ENCODE results near the gene LNX2.

LNX2 gene

DNA sequence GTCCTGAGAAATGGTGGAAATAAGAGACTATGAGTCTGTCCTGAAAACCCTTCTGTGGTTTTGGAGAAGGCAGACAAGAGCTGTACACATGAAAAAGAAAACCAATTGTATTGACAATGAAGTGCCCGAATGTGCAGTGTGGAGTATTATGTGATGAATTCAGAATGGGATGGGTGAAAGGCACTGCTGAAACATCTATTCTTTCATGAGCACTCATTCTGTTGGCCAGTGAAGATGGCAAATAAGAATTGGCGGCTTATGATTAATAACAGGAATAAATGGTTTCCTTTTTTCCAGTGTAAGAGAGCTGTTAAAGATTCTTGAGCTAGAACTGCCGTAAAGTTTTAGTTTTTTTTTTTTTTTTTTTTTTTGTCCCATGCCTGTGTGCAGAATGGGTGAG, 7.1 kb upstream of the LNX2 start:
- Histone ChIP-seq H3K4me3 (ENCODE audit: extremely low read depth, insufficient read depth, low read length, poor library complexity, severe bottlenecking) (no peak overlapping the region), H3K4me1 (ENCODE audit: control insufficient read depth, insufficient read depth, low read length, poor library complexity, severe bottlenecking) (no peaks in the 10 kb centered on the region), H3K9me3 (ENCODE audit: control insufficient read depth, low read length) (no peaks in the 10 kb centered on the region), H3K27ac (ENCODE audit: low read depth, low read length, severe bottlenecking) (no peak overlapping the region), H3K36me3 (ENCODE audit: control insufficient read depth, insufficient read depth, low read length) (peaks cover 55% of the 10 kb centered on the region)
- WGBS, 2 experiments (ENCODE audit: insufficient coverage in 2 of 2): 100% methylated on average over 2 of the region's 3 CpGs

GRCh38 chr13:27625839-27626238, 5.5 kb upstream of the LNX2 start:
- H3K4me3 ChIP-seq (ENCODE audit: extremely low read depth, insufficient read depth, low read length, poor library complexity, severe bottlenecking): no peak overlapping the region
- peaks cover 42% of the 10 kb centered on the region for H3K36me3 ChIP-seq (ENCODE audit: control insufficient read depth, insufficient read depth, low read length)
- H3K9me3 ChIP-seq (ENCODE audit: control insufficient read depth, low read length): no peaks in the 10 kb centered on the region
- no peaks in the 10 kb centered on the region for H3K4me1 ChIP-seq (ENCODE audit: control insufficient read depth, insufficient read depth, low read length, poor library complexity, severe bottlenecking)
- 100% methylated on average over 1 of the region's 2 CpGs for WGBS, 2 experiments (ENCODE audit: insufficient coverage in 2 of 2)
- H3K27ac ChIP-seq (ENCODE audit: low read depth, low read length, severe bottlenecking): no peak overlapping the region

- WGBS, 2 experiments (ENCODE audit: insufficient coverage in 2 of 2): 96 to 100% methylated on average over 1 to 2 of the region's 3 CpGs
- Histone ChIP-seq H3K9me3 (ENCODE audit: control insufficient read depth, low read length) (no peaks in the 10 kb centered on the region), H3K4me3 (ENCODE audit: extremely low read depth, insufficient read depth, low read length, poor library complexity, severe bottlenecking) (no peak overlapping the region), H3K36me3 (ENCODE audit: control insufficient read depth, insufficient read depth, low read length) (peaks cover 39% of the 10 kb centered on the region), H3K4me1 (ENCODE audit: control insufficient read depth, insufficient read depth, low read length, poor library complexity, severe bottlenecking) (no peaks in the 10 kb centered on the region), H3K27ac (ENCODE audit: low read depth, low read length, severe bottlenecking) (no peak overlapping the region)
Measured at GRCh38 chr13:27624071-27624470, 3.7 kb upstream of the LNX2 start.

GRCh38 chr13:27622881-27623280, 2.6 kb upstream of the LNX2 start:
- Histone ChIP-seq H3K27ac (ENCODE audit: low read depth, low read length, severe bottlenecking) (no peak overlapping the region), H3K4me3 (ENCODE audit: extremely low read depth, insufficient read depth, low read length, poor library complexity, severe bottlenecking) (peak overlapping the region; percentile 82)

GRCh38 chr13:27622102-27622820, 1.9 kb upstream of the LNX2 start:
- 2 to 6% methylated on average over 10 to 11 of the region's 13 CpGs for WGBS, 2 experiments (ENCODE audit: insufficient coverage in 2 of 2)
- peak overlapping the region; percentile 82 for H3K4me3 ChIP-seq (ENCODE audit: extremely low read depth, insufficient read depth, low read length, poor library complexity, severe bottlenecking)
- no peaks in the 10 kb centered on the region for H3K4me1 ChIP-seq (ENCODE audit: control insufficient read depth, insufficient read depth, low read length, poor library complexity, severe bottlenecking)
- no peak overlapping the region for H3K27ac ChIP-seq (ENCODE audit: low read depth, low read length, severe bottlenecking)
- H3K36me3 ChIP-seq (ENCODE audit: control insufficient read depth, insufficient read depth, low read length): peaks cover 29% of the 10 kb centered on the region
- no peaks in the 10 kb centered on the region for H3K9me3 ChIP-seq (ENCODE audit: control insufficient read depth, low read length)

More at GRCh38 chr13:27622881-27623280, 2.6 kb upstream of the LNX2 start:
- H3K9me3 ChIP-seq (ENCODE audit: control insufficient read depth, low read length): no peaks in the 10 kb centered on the region
- 93 to 94% methylated on average over 7 of the region's 7 CpGs for WGBS, 2 experiments (ENCODE audit: insufficient coverage in 2 of 2)
- no peaks in the 10 kb centered on the region for H3K4me1 ChIP-seq (ENCODE audit: control insufficient read depth, insufficient read depth, low read length, poor library complexity, severe bottlenecking)
- H3K36me3 ChIP-seq (ENCODE audit: control insufficient read depth, insufficient read depth, low read length): peaks cover 30% of the 10 kb centered on the region

- H3K9me3 ChIP-seq (ENCODE audit: control insufficient read depth, low read length): no peaks in the 10 kb centered on the region
- H3K27ac ChIP-seq (ENCODE audit: low read depth, low read length, severe bottlenecking): peak within 1 kb of the TSS; percentile 75
- no peaks in the 10 kb centered on the region for H3K4me1 ChIP-seq (ENCODE audit: control insufficient read depth, insufficient read depth, low read length, poor library complexity, severe bottlenecking)
- 0% methylated on average over 40 to 46 of the region's 71 CpGs for WGBS, 2 experiments (ENCODE audit: insufficient coverage in 2 of 2)
- peaks cover 29% of the 10 kb centered on the region for H3K36me3 ChIP-seq (ENCODE audit: control insufficient read depth, insufficient read depth, low read length)
- H3K4me3 ChIP-seq (ENCODE audit: extremely low read depth, insufficient read depth, low read length, poor library complexity, severe bottlenecking): peak within 1 kb of the TSS; percentile 82
Measured at GRCh38 chr13:27621366-27622101, 1.2 kb upstream of the LNX2 start, which contains the start of gene POLR1D. Gene POLR1D, plus strand, starts transcription at chr13:27621892. Its CDS starts 92 bp downstream, at chr13:27621984.

DNA sequence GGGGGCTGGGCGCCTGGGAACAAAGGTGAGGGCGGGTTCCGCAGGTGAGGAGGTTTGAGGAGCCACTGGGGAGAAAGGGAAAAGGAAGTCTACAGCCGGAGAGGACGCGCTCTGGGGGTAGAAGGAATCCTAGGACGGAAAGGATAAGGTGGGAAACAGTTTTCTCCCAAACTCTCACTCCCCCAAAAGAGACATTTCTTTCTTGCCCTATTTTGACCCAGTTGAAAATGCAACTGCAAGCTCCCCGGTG, 712 bp upstream of the LNX2 start:
- Histone ChIP-seq H3K9me3 (ENCODE audit: control insufficient read depth, low read length) (no peaks in the 10 kb centered on the region), H3K27ac (ENCODE audit: low read depth, low read length, severe bottlenecking) (peak overlapping the region; percentile 75)
- 0% methylated on average over 3 to 4 of the region's 8 CpGs for WGBS, 2 experiments (ENCODE audit: insufficient coverage in 2 of 2)

DNA sequence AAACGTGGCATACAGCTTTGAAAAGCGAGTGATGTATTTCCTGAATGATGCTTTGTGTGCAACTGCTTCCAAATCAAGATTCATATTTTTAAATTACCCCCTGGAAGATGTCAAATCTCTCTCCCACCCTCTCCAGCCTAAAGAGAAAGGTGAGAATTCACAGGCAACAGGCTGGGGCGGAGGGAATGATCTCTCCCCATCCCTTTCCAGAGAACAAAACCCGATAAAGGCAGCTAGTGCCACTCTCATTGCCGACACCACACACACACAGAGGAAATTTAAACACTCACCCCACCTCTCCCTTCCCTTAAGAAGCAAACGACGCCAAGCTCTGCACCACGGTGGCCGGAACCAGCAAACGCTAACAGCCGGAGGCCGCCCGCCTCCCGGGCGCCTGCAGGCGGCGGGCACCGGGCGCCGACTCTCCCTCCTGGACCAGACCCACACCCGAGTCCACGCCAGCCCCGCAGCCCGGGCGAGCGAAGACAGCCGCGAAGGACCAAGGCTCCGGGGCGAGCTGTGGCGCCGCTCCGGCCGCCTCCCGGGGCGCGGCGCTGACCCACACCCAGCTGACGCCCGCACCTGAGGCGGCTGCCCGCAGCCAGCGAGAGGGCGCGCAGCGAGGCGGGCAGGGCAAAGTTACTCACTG, 477 bp downstream of the LNX2 start:
- 1% methylated on average over 16 to 26 of the region's 47 CpGs for WGBS, 2 experiments (ENCODE audit: insufficient coverage in 2 of 2)
- H3K27ac ChIP-seq (ENCODE audit: low read depth, low read length, severe bottlenecking): peak overlapping the region; percentile 52
- peak overlapping the region; percentile 82 for H3K4me3 ChIP-seq (ENCODE audit: extremely low read depth, insufficient read depth, low read length, poor library complexity, severe bottlenecking)

More for the DNA sequence above, 712 bp upstream of the LNX2 start:
- peaks cover 29% of the 10 kb centered on the region for H3K36me3 ChIP-seq (ENCODE audit: control insufficient read depth, insufficient read depth, low read length)
- H3K4me1 ChIP-seq (ENCODE audit: control insufficient read depth, insufficient read depth, low read length, poor library complexity, severe bottlenecking): no peaks in the 10 kb centered on the region
- peak overlapping the region; percentile 82 for H3K4me3 ChIP-seq (ENCODE audit: extremely low read depth, insufficient read depth, low read length, poor library complexity, severe bottlenecking)

DNA sequence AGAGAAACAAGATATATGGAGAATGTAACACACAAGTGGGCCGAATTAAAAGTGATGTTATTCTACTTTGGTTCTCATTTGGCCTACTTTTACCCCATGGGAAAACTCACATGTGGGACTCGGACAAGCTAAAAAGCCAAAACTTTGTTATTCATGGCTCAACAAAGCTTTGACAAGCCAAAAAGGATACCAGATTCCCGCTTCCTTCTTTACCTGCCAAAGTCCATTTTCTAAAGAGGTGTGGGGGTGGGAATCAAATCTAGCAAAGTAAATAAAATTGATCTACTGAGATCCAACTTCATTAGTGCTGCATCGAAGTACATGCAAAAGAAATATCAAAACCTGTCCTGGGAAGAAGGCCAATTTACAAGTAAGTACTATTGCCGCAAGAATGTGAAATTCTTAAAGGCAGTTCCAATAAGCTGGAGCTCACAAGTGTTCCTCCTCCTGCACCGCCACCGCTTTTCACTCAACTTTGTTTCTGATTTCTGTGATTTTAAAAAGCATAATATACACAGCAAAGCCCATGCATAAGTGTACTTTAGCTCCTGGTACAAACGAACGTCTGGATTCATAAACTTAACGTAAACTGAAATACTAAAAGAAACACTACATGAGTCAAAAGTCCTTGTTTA, 1.1 kb downstream of the LNX2 start:
- WGBS, 2 experiments (ENCODE audit: insufficient coverage in 2 of 2): 59 to 72% methylated on average over 4 to 5 of the region's 10 CpGs
- no peak overlapping the region for H3K27ac ChIP-seq (ENCODE audit: low read depth, low read length, severe bottlenecking)

More for the DNA sequence above, 477 bp downstream of the LNX2 start:
- Histone ChIP-seq H3K9me3 (ENCODE audit: control insufficient read depth, low read length) (peaks cover 10% of the 10 kb centered on the region), H3K36me3 (ENCODE audit: control insufficient read depth, insufficient read depth, low read length) (peaks cover 29% of the 10 kb centered on the region), H3K4me1 (ENCODE audit: control insufficient read depth, insufficient read depth, low read length, poor library complexity, severe bottlenecking) (no peaks in the 10 kb centered on the region)

GRCh38 chr13:27617881-27618321, 2.4 kb downstream of the LNX2 start:
- no peak overlapping the region for H3K4me3 ChIP-seq (ENCODE audit: extremely low read depth, insufficient read depth, low read length, poor library complexity, severe bottlenecking)
- 93 to 100% methylated on average over 1 to 2 of the region's 3 CpGs for WGBS, 2 experiments (ENCODE audit: insufficient coverage in 2 of 2)
- H3K4me1 ChIP-seq (ENCODE audit: control insufficient read depth, insufficient read depth, low read length, poor library complexity, severe bottlenecking): no peaks in the 10 kb centered on the region
- no peak overlapping the region for H3K27ac ChIP-seq (ENCODE audit: low read depth, low read length, severe bottlenecking)
- peaks cover 18% of the 10 kb centered on the region for H3K9me3 ChIP-seq (ENCODE audit: control insufficient read depth, low read length)
- H3K36me3 ChIP-seq (ENCODE audit: control insufficient read depth, insufficient read depth, low read length): peaks cover 13% of the 10 kb centered on the region

More for the DNA sequence above, 1.1 kb downstream of the LNX2 start:
- Histone ChIP-seq H3K36me3 (ENCODE audit: control insufficient read depth, insufficient read depth, low read length) (peaks cover 26% of the 10 kb centered on the region), H3K4me1 (ENCODE audit: control insufficient read depth, insufficient read depth, low read length, poor library complexity, severe bottlenecking) (no peaks in the 10 kb centered on the region), H3K9me3 (ENCODE audit: control insufficient read depth, low read length) (peaks cover 16% of the 10 kb centered on the region), H3K4me3 (ENCODE audit: extremely low read depth, insufficient read depth, low read length, poor library complexity, severe bottlenecking) (peak overlapping the region; percentile 82)

All from mesodermal cell (in vitro differentiated cells).